Measurements from ENCODE around the gene POLR3C. TPM values are rescaled to one million over a fixed set of nuclear protein-coding genes. Genes with fewer than 3 reads are reported as not detected.

Gene POLR3C, protein sequence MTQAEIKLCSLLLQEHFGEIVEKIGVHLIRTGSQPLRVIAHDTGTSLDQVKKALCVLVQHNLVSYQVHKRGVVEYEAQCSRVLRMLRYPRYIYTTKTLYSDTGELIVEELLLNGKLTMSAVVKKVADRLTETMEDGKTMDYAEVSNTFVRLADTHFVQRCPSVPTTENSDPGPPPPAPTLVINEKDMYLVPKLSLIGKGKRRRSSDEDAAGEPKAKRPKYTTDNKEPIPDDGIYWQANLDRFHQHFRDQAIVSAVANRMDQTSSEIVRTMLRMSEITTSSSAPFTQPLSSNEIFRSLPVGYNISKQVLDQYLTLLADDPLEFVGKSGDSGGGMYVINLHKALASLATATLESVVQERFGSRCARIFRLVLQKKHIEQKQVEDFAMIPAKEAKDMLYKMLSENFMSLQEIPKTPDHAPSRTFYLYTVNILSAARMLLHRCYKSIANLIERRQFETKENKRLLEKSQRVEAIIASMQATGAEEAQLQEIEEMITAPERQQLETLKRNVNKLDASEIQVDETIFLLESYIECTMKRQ
- polyA plus RNA-seq (2011; rRNA removed) (67.5 and 70.6 TPM in 2 replicates), polyA minus RNA-seq (2011; rRNA and poly(A)+ RNA removed) (81.5 and 87.4 TPM in 2 replicates)

DNA sequence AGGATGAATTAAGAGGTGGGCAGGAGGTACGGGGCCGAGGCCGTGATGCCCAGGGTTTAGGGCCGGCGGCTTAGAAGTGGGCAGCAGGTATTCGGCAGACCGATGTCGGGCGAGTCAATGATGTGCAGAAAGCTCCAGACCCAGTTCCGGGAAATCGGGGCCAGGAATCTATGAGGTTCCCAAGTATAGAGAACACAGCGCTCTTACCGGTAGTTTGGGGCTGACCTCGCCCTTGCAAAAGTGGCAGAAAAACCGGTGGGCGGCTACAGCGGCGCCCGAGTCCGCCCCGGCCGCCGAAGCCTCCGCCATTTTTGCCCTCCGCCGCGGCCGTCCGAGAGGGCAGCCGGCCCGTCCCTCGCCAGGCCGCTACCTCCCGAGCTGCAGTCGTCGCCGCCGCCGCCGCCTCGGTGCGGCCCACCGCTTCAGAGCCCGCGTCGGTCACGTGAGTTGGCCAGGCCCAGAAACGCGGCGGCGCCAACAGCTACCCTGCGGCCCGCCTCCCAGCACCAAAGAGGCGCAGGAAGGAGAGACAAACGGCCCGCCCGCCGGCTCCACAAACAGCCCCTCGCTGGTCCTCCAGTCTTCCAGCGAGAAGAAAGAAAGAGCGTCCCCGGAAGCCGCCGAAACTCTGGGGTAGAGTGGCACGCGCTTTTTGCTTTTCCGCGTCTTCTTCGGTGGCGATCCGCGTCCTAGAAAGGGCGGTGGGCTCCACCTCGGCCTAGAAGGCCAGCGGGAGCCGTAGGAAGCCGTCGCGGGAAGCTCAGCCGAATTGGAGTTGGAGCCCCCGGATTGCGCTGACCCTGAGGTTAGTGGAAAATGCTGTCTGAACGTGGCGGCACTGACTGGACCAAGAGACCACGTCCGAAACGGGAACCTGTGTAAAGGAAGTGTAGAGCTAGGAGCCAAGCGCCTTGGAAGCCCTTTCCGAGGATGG, at the start of gene POLR3C, which contains the start of gene RNF115:
Gene POLR3C, plus strand, starts transcription at position 636 of the 934 bp plus-strand sequence. CDS start 1,577 bp downstream, outside the sequence.
Gene RNF115, minus strand, starts transcription at position 531 of the 934 bp plus-strand sequence. Its CDS starts 222 bp downstream, at position 309.
- TF ChIP-seq, protein P1, sequence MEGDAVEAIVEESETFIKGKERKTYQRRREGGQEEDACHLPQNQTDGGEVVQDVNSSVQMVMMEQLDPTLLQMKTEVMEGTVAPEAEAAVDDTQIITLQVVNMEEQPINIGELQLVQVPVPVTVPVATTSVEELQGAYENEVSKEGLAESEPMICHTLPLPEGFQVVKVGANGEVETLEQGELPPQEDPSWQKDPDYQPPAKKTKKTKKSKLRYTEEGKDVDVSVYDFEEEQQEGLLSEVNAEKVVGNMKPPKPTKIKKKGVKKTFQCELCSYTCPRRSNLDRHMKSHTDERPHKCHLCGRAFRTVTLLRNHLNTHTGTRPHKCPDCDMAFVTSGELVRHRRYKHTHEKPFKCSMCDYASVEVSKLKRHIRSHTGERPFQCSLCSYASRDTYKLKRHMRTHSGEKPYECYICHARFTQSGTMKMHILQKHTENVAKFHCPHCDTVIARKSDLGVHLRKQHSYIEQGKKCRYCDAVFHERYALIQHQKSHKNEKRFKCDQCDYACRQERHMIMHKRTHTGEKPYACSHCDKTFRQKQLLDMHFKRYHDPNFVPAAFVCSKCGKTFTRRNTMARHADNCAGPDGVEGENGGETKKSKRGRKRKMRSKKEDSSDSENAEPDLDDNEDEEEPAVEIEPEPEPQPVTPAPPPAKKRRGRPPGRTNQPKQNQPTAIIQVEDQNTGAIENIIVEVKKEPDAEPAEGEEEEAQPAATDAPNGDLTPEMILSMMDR (IDR thresholded peaks at IDR 0.05; ENCODE audit: low read depth, low read length), result no peak
- Histone ChIP-seq H3K4me3 (ENCODE audit: low read depth, low read length) (peak within 1 kb of the TSS; percentile 67), H3K27ac (ENCODE audit: low read depth, low read length) (peak within 1 kb of the TSS; percentile 96), H3K9me3 (ENCODE audit: control insufficient read depth, insufficient read depth, low read length) (no peaks in the 10 kb centered on the region), H3K27me3 (ENCODE audit: control insufficient read depth, insufficient read depth, low read length) (no peaks in the 10 kb centered on the region)
- peak; percentile 73 for DNase-seq (ENCODE audit: low read depth, low spot score)
- POLR2A ChIA-PET, result interaction anchor here (0.7 to 1.7 kb wide), 7 partner anchors 20 to 85 kb away, joined by 3 to 8 read pairs (median 5); partner anchors contain the start of gene NUDT17
- CTCF ChIA-PET, result interaction anchor here (0.8 to 3.5 kb wide), 4 partner anchors 14 to 103 kb away, joined by 3 to 30 read pairs (median 6); partner anchors contain the start of gene NUDT17

DNA sequence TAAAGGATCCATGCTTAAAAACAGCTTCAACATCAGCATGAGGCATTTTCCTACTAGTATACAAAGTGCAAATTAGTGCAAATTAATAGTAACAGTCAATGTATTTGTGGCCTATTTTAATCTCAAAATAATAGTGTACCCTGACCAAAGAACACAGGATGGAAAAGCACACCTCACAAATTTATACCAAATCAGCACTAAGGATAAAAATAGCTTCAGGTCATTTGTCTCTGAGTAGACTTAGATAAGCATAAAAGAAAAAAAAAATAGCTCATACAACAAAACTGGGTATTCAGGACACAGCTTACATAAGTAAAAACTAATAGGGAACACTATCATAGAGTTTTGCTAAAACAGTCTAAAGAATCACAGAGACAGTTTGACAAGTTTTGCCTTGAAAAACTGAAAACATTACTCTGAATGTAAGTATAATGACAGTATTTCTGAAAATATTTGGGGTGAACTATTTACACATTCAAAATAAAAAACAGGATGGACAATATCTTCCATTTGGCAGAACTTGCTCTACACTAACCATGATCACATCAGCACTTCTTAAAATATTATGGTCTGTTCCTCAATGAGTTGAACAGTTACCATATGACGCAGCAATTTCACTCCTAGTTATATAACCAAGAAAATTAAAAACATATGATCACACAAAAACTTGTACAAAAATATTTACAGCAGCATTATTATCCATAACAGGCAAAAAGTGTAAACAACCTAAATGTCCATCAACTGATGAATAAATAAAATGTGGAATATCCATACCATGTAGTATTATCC, 46.4 kb upstream of the POLR3C start:
- POLR2A ChIA-PET, result interaction anchor here (0.6 kb wide), 1 partner anchor 69 kb away, joined by 4 read pairs; no protein-coding TSS in a partner anchor
- no peaks in the 10 kb centered on the region for H3K27me3 ChIP-seq (ENCODE audit: control insufficient read depth, insufficient read depth, low read length)
- TF ChIP-seq, protein P1 (IDR thresholded peaks at IDR 0.05; ENCODE audit: low read depth, low read length), result no peak
- DNase-seq (ENCODE audit: low read depth, low spot score), result no peak
- no peak overlapping the region for H3K27ac ChIP-seq (ENCODE audit: low read depth, low read length)
- no peaks in the 10 kb centered on the region for H3K9me3 ChIP-seq (ENCODE audit: control insufficient read depth, insufficient read depth, low read length)
- no peak overlapping the region for H3K4me3 ChIP-seq (ENCODE audit: low read depth, low read length)
- CTCF ChIA-PET, result no interaction called here

DNA sequence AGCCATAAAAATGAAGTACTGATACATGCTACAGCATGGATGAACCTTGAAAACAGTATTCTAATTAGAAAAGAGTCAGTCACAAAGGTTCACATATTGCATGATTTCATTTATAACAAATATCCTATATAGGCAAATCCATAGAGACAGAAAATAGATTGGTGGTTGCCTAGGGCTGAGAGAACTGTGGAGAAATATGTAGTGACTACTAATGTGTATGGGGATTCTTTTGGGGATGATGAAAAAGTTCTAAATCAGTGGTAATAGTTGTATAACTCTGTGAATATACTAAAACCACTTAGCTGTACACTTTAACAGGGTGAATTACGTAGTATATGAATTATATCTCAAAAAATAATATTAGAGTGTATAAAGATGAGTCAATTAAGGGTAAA, 45.9 kb upstream of the POLR3C start:
- Histone ChIP-seq H3K4me3 (ENCODE audit: low read depth, low read length) (no peak overlapping the region), H3K27ac (ENCODE audit: low read depth, low read length) (no peak overlapping the region), H3K27me3 (ENCODE audit: control insufficient read depth, insufficient read depth, low read length) (no peaks in the 10 kb centered on the region), H3K9me3 (ENCODE audit: control insufficient read depth, insufficient read depth, low read length) (no peaks in the 10 kb centered on the region)
- no peak for DNase-seq (ENCODE audit: low read depth, low spot score)
- TF ChIP-seq, protein P1 (IDR thresholded peaks at IDR 0.05; ENCODE audit: low read depth, low read length), result no peak
- POLR2A ChIA-PET, result no interaction called here
- CTCF ChIA-PET, result no interaction called here

DNA sequence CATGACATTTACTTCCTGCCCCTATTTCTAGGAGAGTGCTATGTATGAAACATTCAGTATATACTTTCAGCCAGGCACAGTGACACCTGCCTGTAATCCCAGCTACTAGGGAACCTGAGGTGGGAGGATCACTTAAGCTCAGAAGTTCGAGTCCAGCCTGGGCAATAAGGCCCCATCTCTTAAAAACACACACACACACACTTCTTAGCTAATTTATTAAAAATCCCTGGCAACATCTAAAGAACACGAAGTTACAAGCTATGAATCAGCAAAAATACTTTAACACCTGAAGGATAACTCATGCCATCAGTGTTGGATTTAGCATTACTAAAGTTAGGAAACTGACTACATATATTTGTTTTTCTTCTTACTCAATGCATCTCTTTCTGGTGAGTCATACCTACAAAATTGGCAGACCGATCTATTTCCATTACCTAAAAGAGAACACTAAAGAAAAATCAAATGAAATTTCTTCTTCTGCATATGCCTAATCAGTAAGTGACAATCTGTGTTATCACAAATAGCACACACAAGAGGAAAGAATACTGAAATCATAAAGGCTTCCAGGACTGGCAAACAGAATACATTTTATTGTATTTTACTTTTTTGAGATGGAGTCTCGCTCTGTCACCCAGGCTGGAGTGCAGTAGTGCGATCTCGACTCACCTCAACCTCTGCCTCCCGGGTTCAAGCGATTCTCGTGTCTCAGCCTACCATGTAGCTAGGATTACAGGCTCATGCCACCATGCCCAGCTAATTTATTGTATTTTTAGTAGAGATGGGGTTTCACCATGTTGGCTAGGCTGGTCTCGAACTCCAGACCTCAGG, 41.5 kb upstream of the POLR3C start:
- CTCF ChIA-PET, result interaction anchor here (1.6 kb wide), 1 partner anchor 9 kb away, joined by 6 read pairs; no protein-coding TSS in a partner anchor
- Histone ChIP-seq H3K27ac (ENCODE audit: low read depth, low read length) (peak overlapping the region; percentile 93), H3K27me3 (ENCODE audit: control insufficient read depth, insufficient read depth, low read length) (no peaks in the 10 kb centered on the region), H3K9me3 (ENCODE audit: control insufficient read depth, insufficient read depth, low read length) (no peaks in the 10 kb centered on the region), H3K4me3 (ENCODE audit: low read depth, low read length) (no peak overlapping the region)
- TF ChIP-seq, protein P1 (IDR thresholded peaks at IDR 0.05; ENCODE audit: low read depth, low read length), result no peak
- DNase-seq (ENCODE audit: low read depth, low spot score), result peak; percentile 69
- POLR2A ChIA-PET, result interaction anchor here (0.9 kb wide), 2 partner anchors 31 to 42 kb away, joined by 4 to 6 read pairs; no protein-coding TSS in a partner anchor

Measured in AG04450 (cell line).